Measurements from ENCODE around the gene ZNF672. TPM values are rescaled to one million over a fixed set of nuclear protein-coding genes. Genes with fewer than 3 reads are reported as not detected.
A peak's percentile ranks its signal among the peaks of the same experiment; 100 is the strongest.

ZNF672 gene
- total RNA-seq, 2 experiments from 2014 or later: 35.9 to 38.4 TPM

DNA sequence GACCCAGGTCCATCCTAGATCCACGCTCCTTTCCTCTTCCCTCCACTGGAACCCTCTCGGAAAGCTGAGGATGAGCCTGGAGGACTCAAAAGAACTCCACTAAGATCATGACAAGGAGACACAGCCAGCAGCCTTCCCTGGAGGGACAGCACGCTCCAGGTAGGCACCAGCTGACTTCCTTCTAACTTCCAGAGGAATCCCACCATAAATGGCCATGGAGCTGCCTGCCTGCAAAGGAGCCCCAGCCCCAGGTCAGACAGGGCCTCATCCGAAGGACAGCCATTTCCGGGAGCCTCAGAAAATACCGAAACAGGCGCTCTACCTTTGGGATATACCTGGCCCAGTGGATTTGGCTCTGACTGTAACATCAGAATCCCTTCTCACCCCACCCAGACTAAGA lies 16.4 kb upstream of the ZNF672 start:
- CTCF ChIA-PET: no interaction called here
- intact Hi-C loops (cut with DNase I, micrococcal nuclease): no loop called here
- H3K4me1 Mint-ChIP-seq (ENCODE audit: low read depth): peaks cover 96% of the 10 kb centered on the region

GRCh38 chr1:248822148-248823032 lies 15.6 kb upstream of the ZNF672 start:
- Histone ChIP-seq H3K4me1 (ENCODE audit: insufficient read depth, low read length) (peaks cover 90% of the 10 kb centered on the region), H3K27me3 (ENCODE audit: control insufficient read depth in 1 of 2, insufficient read depth in 2 of 2, low read length in 2 of 2) (no peaks in the 10 kb centered on the region), H3K9me3 (ENCODE audit: control insufficient read depth in 1 of 2, insufficient read depth in 1 of 2, low read length in 2 of 2) (no peaks in the 10 kb centered on the region), H3K36me3 (ENCODE audit: insufficient read depth, low read length) (peaks cover 47% of the 10 kb centered on the region), H3K27ac (ENCODE audit: low read depth in 1 of 2, low read length in 2 of 2) (no peak overlapping the region), H3K4me3 (ENCODE audit: low read length) (no peak overlapping the region)
- no peak for DNase-seq
- Mint-ChIP-seq H3K27ac (peak overlapping the region; percentile 95), H3K4me3 (peak overlapping the region; percentile 95), H3K9me3 (no peaks in the 10 kb centered on the region), H3K27me3 (no peaks in the 10 kb centered on the region), H3K36me3 (ENCODE audit: low read depth) (peaks cover 75% of the 10 kb centered on the region), H3K4me1 (ENCODE audit: low read depth) (peaks cover 96% of the 10 kb centered on the region)
- CTCF ChIA-PET: no interaction called here
- no peak for ATAC-seq (ENCODE audit: poor library complexity)
- POLR2A ChIA-PET: no interaction called here
- intact Hi-C loops (cut with DNase I, micrococcal nuclease): no loop called here
- no peak for TF ChIP-seq CTCF (IDR thresholded peaks at IDR 0.05)

More for the DNA sequence above, 16.4 kb upstream of the ZNF672 start:
- peaks cover 90% of the 10 kb centered on the region for H3K4me1 ChIP-seq (ENCODE audit: insufficient read depth, low read length)
- Mint-ChIP-seq H3K36me3 (ENCODE audit: low read depth) (peaks cover 80% of the 10 kb centered on the region), H3K27ac (peak overlapping the region; percentile 95), H3K4me3 (peak overlapping the region; percentile 42), H3K9me3 (no peaks in the 10 kb centered on the region), H3K27me3 (no peaks in the 10 kb centered on the region)
- DNase-seq (no peak), ATAC-seq (ENCODE audit: poor library complexity) (no peak)
- H3K36me3 ChIP-seq (ENCODE audit: insufficient read depth, low read length): peaks cover 52% of the 10 kb centered on the region
- H3K4me3 ChIP-seq (ENCODE audit: low read length): no peak overlapping the region
- H3K27ac ChIP-seq (ENCODE audit: low read depth in 1 of 2, low read length in 2 of 2): no peak overlapping the region
- TF ChIP-seq CTCF (IDR thresholded peaks at IDR 0.05): no peak
- no peaks in the 10 kb centered on the region for H3K27me3 ChIP-seq (ENCODE audit: control insufficient read depth in 1 of 2, insufficient read depth in 2 of 2, low read length in 2 of 2)
- POLR2A ChIA-PET: no interaction called here
- H3K9me3 ChIP-seq (ENCODE audit: control insufficient read depth in 1 of 2, insufficient read depth in 1 of 2, low read length in 2 of 2): no peaks in the 10 kb centered on the region

DNA sequence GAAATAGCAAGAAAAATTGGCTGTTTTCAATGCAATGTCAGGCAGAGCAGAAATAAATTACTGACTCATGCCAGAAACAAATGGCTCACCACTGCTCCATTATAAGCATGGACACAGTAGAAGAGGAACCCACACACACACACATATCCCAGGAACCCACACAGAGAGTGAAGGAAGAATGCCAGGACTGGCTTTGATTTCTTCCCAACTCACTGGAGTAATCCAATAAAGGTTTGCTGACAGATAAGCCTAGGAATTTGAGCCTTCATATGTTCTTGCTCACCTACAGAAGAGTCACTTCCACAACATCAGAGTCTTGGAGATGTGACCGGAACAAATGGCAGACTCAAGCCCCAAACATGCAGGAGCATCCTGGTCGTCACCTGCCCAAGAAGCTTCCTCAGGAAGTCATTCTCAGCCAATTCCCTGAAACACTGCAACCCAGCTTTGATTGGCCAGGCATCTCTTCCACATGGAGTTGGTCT lies 14.5 kb upstream of the ZNF672 start:
- H3K9me3 ChIP-seq (ENCODE audit: control insufficient read depth in 1 of 2, insufficient read depth in 1 of 2, low read length in 2 of 2): no peaks in the 10 kb centered on the region
- peaks cover 69% of the 10 kb centered on the region for H3K36me3 Mint-ChIP-seq (ENCODE audit: low read depth)
- ATAC-seq (ENCODE audit: poor library complexity): no peak
- no peaks in the 10 kb centered on the region for H3K27me3 Mint-ChIP-seq
- no peak for TF ChIP-seq CTCF (IDR thresholded peaks at IDR 0.05)
- H3K4me1 Mint-ChIP-seq (ENCODE audit: low read depth): peaks cover 86% of the 10 kb centered on the region
- no peaks in the 10 kb centered on the region for H3K27me3 ChIP-seq (ENCODE audit: control insufficient read depth in 1 of 2, insufficient read depth in 2 of 2, low read length in 2 of 2)
- H3K4me3 ChIP-seq (ENCODE audit: low read length): no peak overlapping the region
- no peaks in the 10 kb centered on the region for H3K9me3 Mint-ChIP-seq
- ChIA-PET CTCF (no interaction called here), POLR2A (no interaction called here)
- H3K4me1 ChIP-seq (ENCODE audit: insufficient read depth, low read length): peaks cover 80% of the 10 kb centered on the region
- H3K4me3 Mint-ChIP-seq: peak overlapping the region; percentile 95
- DNase-seq: no peak
- peak overlapping the region; percentile 95 for H3K27ac Mint-ChIP-seq
- peaks cover 42% of the 10 kb centered on the region for H3K36me3 ChIP-seq (ENCODE audit: insufficient read depth, low read length)
- intact Hi-C loops (cut with DNase I, micrococcal nuclease): no loop called here
- H3K27ac ChIP-seq (ENCODE audit: low read depth in 1 of 2, low read length in 2 of 2): no peak overlapping the region

All from CD4-positive, alpha-beta T cell (primary cell).